GM18505 (cell line): Measurements from ENCODE around the gene ALAD.
"Not testable (repeated sequence)": the region's sequence is repeated elsewhere in the genome, so short reads cannot be mapped to it uniquely, and the experiment has no call there.

Experiments
- ATAC-seq: cut with Tn5 transposase; IDR thresholded peaks from one replicate; pipeline ENCODE4 v1.9.1; 2021; ENCODE audit not compliant: unreplicated experiment
- POLR2A ChIP-seq: IDR thresholded peaks from 4 replicates; pipeline ENCODE4 v1.6.1; 2011; ENCODE audit warnings: borderline replicate concordance; ENCODE audit not compliant: insufficient read depth, insufficient read length; ENCODE audit errors: extremely low read depth

The ALAD gene

GRCh38 chr9:113416149-113416721, 15.2 kb upstream of the ALAD start:
- ATAC-seq: peak; percentile 89
- no peak for TF ChIP-seq POLR2A

GRCh38 chr9:113410207-113410864, 9.3 kb upstream of the ALAD start, which contains the start of the genes C9orf43 and POLE3:
Gene C9orf43, plus strand, starts transcription at chr9:113410747. Its CDS starts 2,747 bp downstream, at chr9:113413494.
Gene POLE3, minus strand, starts transcription at chr9:113410675. Its CDS starts 382 bp downstream, at chr9:113410293.
- peak; percentile 93 for ATAC-seq
- peak; percentile 82 for TF ChIP-seq POLR2A

- TF ChIP-seq POLR2A: no peak
- ATAC-seq: peak; percentile 6
Measured at GRCh38 chr9:113409883-113410206, 8.8 kb upstream of the ALAD start.

- ATAC-seq: no peak
Measured at GRCh38 chr9:113409481-113409880, 8.4 kb upstream of the ALAD start.

GRCh38 chr9:113406873-113407511, 5.9 kb upstream of the ALAD start:
- not testable (repeated sequence) for ATAC-seq

More at GRCh38 chr9:113409481-113409880, 8.4 kb upstream of the ALAD start:
- no peak for TF ChIP-seq POLR2A

- ATAC-seq: not testable (repeated sequence)
Measured at GRCh38 chr9:113406353-113406752, 5.3 kb upstream of the ALAD start.

GRCh38 chr9:113403646-113404045, 2.6 kb upstream of the ALAD start:
- ATAC-seq: no peak
- TF ChIP-seq POLR2A: no peak

GRCh38 chr9:113399646-113400200, 1.4 kb downstream of the ALAD start:
- no peak for TF ChIP-seq POLR2A
- ATAC-seq: no peak

GRCh38 chr9:113398796-113399195, 2.3 kb downstream of the ALAD start:
- no peak for TF ChIP-seq POLR2A
- no peak for ATAC-seq

GRCh38 chr9:113397203-113397631, 3.9 kb downstream of the ALAD start:
- TF ChIP-seq POLR2A: no peak
- no peak for ATAC-seq

GRCh38 chr9:113395000-113395861, 5.9 kb downstream of the ALAD start:
- no peak for TF ChIP-seq POLR2A
- ATAC-seq: no peak

GRCh38 chr9:113393281-113393680, 7.8 kb downstream of the ALAD start:
- ATAC-seq: no peak
- no peak for TF ChIP-seq POLR2A

- ATAC-seq: no peak
- no peak for TF ChIP-seq POLR2A
Measured at GRCh38 chr9:113391917-113392316, 9.2 kb downstream of the ALAD start.
